NCI-H1105 treated with DMSO at 0.1 percent for 48 hours (cell line): Measurements from ENCODE around the gene ADRM1.

ENCODE experiments used
- DNase-seq: peaks from one replicate; lab custom pipeline; 2025; lab: John Stamatoyannopoulos, UW

Gene ADRM1

DNA sequence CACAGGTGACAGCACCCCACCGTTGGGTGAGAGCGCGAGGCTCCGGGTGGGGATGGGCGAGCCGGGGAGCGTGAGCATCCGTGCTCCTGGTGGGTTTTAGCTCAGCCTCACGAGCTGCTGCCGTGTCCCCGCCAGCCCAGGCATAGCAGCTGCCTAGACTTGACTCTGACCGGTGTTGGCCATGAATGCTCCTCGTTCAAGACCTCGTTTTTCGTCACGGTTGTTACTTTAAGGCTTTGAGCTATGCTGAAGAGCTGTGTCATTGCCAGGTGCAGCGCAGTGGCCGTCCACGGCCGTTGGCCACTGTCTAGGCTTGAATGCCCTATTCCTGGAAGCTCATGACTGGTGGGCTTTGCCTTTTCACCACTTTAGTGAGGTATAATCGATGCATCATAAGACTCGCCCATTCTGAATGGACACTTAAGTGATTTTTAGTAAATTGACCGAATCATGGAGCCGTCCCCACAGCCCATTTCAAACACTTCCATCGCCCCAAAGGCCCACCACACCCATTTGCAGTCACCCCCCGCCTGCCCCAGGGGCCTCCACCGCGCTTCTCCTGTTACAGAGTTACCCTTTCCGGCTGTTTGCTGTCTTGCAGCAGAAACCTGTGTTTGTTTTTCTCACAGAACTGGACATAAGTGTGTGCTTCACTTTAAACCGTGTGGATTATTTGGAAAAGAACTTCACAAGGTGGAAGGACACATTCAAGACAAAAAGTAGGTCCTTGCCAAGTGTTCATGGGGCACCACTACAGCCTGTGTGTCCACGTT is 21.4 kb upstream of the ADRM1 start:
- DNase-seq: no peak

DNA sequence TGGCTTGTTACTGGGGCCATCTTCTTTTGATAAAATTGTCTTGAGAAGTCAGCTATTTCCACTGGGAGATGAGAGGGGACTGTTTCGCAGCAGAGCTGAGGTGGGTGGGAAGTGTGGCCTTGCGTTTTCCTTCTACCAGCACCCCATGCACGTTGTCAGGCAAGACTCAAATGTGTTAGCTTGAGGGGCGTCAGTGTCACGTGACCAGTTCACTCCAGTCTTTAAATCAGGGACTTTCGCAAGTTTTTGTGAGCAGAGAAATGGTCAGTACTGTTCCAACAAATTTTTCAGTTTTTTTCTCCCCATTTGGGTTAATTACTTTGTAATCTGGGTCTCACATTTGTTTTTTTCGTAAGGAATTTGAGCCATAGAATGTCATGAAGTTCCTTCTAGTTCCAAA is 20.7 kb upstream of the ADRM1 start:
- no peak for DNase-seq

- no peak for DNase-seq
Measured at GRCh38 chr20:62282877-62283503, 19.8 kb upstream of the ADRM1 start.

GRCh38 chr20:62284448-62284847 is 18.3 kb upstream of the ADRM1 start:
- no peak for DNase-seq

DNA sequence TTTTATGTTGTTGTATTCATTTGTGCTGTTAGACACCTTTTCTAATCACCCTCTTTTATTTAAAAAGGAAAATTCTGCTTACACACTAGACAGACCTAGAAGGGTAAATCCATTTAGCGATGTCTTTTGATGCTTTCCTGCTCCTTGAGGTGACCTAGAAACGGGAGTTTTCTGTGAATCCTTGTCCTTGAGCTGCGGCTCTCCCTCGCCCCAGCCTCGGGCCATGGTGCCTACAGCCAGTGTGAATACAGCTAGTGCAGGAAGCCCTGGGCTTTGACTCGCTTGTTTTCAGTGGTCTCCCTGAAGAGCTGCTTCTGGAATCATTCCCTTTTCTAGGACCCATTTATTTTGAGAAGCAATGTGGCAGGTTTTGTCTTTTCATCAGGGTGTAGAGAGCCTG is 17.6 kb upstream of the ADRM1 start:
- DNase-seq: no peak

- no peak for DNase-seq
Measured at GRCh38 chr20:62285722-62286121, 17.1 kb upstream of the ADRM1 start.

- no peak for DNase-seq
Measured at GRCh38 chr20:62286493-62287064, 16.2 kb upstream of the ADRM1 start.

DNA sequence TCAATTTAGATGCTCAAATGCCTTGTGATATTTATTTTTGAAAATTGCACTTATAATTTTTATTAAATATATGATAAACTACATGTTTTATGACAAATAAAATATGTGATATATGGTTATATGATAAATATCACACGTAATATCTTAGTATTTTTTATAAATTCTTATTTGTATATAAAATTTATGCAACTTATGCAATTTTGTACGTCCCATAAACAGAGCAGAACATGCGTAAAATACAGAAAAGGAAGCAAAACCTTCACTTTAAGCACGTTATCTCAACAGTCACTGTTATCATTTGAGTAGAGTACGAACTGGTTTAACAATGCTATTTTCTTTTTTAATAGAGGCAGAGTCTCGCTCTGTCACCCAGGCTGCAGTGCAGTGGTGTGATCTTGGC is 15.7 kb upstream of the ADRM1 start:
- DNase-seq: no peak

DNA sequence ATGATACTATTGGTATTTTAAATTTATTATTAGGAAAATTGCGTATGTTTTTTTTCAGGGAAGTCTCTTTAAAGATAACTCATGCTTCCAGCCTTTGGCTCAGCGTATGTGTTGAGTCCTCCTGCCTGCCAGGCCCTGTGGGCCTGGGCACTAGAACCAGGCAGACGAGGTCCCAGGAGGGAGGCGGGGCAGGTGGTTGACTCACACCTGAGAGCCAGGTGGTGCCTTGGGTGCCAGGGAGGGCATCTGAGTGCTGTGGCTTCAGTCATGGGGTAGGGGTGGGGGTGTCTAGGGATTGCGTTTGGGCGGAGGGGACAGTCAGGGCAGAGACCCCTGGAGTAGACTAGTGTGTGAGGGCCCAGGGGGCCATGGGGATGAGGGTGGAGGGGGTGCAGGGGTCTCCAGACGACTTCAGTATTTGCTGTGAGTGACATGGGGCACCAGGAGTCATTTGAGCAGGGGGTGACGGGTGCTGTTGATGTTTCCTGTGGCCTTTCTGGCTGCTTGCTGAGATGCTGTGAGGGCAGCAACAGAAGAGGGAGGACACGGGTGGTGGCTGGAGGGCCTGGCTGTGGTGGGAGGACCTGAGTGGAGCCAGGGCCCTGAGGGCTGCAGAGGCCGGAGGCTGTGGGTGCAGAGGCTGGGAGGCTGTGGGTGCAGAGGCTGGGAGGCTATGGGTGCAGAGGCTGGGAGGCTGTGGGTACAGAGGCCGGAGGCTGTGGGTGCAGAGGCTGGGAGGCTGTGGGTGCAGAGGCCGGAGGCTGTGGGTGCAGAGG is 14.8 kb upstream of the ADRM1 start:
- no peak for DNase-seq

GRCh38 chr20:62288535-62289105 is 14.2 kb upstream of the ADRM1 start:
- DNase-seq: no peak

DNA sequence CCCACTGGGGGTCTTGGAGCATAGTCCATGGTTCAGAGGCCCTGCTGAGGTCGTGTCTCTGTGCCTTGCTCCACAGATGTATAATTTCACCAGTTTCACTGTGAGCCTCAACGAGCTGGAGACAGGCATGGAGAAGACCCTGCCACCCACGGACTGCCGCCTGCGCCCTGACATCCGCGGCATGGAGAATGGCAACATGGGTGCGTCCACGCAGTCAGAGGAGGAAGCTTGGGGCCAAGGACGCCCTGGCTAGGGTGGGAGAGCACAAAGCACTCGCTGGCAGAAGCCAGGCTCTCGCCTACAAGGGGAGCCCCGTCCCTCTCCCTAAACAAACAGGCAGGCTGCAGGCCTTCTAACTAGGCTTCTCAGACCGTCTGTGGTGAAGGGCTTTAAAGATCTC is 13.7 kb upstream of the ADRM1 start:
- DNase-seq: no peak

DNA sequence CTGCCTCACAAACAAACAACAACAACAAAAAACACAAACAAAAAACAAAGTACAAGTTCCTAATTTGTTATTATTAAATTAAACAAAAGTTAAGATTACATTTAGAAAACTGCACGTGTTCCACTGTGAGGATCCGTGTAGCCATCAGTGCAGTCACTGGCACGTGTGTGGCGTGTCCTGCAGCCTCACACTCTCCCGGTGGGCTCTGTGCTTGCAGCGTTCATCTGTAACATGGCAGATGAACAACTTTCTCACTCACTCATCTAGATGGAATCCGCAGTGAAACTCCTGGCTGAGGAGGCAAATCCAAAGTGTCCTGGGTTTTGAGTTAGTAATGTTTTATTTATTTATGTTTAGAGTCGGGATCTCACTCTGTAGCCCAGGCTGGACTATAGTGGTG is 12.9 kb upstream of the ADRM1 start:
- no peak for DNase-seq

DNA sequence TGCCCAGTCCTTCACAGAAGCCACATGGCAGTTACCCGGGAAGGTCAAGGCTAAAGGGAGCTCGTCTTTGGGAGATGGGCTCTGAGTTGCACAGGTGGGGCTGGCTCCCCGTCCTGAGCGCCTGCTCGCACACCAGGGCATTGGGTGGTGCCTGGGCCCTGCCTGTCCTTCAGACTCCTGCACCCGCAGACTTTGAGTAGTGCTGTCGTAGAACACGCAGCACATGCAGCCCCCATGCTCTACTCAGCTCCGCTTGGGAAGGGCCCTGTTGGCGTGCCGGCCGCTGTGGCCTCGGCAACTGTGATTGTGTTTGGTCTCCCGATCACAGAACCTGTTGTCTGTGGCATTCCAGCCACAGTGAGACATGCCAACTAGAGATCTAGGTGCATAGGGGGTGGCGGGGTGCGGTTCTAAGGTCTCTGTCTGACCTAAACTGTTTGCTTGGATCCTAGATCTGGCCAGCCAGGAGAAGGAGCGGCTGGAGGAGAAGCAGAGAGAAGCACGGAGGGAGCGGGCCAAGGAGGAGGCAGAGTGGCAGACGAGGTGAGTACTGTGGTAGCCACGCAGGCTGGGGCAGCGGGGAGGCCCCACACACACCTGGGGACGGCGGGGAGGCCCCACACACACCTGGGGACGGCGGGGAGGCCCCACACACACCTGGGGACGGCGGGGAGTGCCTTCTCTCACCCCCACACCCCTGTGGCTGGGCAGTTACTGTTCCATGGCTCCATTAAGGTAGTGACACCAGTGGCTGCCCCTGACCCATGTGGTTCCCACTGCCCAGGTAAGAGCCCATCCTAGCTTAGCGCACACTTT is 11.3 kb upstream of the ADRM1 start:
- DNase-seq: no peak

DNA sequence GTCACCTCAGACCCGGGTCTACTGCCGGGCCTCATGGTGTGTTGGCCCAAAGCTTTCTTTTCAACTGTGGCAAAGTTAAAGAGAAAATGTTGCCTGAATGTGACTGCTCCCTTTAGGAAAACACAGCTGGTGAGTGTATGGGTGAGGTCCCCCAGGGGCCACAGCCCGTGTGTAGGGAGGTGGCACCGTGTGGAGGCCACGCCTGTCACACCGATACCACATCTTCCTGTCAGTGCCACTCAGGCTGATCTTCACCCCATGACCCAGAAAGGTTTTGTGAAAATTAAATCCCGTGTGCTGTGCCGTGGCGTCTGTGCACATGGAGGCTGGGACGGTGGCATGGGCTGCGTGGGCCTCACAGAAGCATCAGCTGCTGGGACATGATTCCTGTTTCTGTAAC is 10.7 kb upstream of the ADRM1 start:
- DNase-seq: no peak

- no peak for DNase-seq
Measured at GRCh38 chr20:62293111-62293784, 9.5 kb upstream of the ADRM1 start.

GRCh38 chr20:62293946-62294345 is 8.9 kb upstream of the ADRM1 start:
- no peak for DNase-seq

DNA sequence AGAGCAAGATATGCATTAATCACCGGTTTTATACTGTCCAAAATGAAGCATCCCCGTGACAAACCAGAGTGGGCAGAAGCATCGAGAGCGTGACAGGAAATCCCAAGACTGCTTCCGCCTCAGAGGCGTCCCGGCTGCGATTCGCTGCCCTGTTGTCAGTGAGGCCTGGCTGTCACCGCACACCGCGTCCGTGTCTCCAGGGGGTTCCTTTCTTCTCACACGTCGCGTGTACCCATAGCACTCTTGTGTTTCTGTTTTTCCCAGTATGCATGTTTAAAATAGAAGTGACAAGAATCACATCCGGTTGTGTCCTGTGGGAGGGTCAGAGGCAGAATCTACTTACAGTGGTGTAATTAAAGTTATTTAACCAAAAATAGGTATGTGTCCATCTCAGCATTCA is 8.3 kb upstream of the ADRM1 start:
- DNase-seq: no peak

DNA sequence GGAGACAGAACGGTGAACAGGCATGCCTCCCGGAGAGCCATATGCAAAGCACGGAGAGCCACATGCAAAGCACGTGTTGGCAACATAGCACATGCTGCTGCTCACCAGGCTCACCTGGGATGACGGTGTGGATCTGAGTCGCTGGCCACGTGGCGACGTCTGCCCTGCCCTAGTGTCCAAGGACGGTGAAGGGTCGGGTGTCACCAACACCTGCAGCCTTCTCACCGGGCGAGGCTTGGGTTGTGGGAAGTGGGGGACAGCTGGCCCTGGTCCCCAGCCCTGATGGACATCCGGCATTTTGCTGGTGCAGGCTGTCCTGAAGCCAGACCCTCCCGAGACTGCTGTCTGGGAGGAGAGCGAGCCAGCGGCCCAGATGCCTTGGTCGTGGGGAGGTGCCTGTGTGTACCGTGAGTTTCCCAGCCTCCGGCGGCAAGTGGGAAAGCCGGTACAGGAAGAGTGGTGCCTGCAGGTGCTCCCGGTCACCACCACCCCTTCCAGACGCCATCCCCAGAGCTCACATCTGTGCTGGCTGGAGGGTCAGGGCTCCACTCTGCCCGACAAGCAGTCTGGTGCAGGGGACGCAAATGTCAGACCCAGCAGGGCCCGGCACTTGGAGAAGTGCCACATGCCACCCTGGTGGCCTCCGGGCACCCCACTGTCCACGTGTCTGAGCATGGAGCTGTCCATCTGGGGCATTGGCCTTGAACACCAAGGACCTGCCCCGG is 5.9 kb upstream of the ADRM1 start:
- no peak for DNase-seq

GRCh38 chr20:62297449-62298227 is 5.2 kb upstream of the ADRM1 start:
- DNase-seq: no peak
